NOMO-1 treated with DMSO at 0.1 percent for 48 hours (cell line): ENCODE measurements around the gene FGF14.
"Not testable (repeated sequence)": the region's sequence is repeated elsewhere in the genome, so short reads cannot be mapped to it uniquely, and the experiment has no call there.

Experiments used
- DNase-seq: peaks from one replicate; lab custom pipeline; 2025; ENCODE audit not compliant: unreplicated experiment; lab: John Stamatoyannopoulos, UW

FGF14 gene

DNA sequence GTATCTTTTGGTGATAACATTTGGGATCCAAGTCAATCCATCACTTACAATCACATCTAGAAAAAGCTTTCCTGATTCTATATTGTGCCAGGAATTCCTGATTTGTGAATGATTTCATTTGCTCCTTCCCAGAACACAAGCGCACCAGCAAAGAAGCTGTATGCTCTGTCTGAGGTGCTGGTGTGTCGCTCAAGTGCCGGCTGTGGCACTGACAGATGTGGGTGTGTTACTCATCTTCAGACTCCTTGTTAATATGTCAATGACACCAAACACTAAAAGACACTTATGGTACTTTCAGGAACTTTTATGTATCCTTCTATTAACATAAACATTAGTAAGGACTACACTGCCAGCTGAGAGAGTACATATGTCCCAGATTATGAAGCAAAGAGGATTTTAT, 520.3 kb downstream of the FGF14 start:
- no peak for DNase-seq

DNA sequence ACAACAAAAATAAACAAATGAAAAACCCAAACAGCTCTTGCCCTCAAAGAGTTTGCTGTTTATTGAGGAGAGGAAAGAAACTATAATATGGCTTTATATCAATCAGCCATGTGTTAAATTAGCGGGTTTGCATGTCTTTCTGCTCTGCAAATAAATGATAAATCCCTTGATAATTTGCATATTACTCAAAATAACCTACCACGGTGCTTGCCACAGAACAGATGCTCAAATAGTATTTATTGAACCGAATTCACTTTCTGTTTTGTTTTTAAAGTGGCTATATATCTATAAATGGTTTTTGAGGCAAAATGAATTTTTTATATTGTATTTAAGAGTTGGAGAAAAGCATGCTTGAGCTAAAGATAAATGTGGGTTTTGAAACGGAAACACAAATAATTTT, 521.3 kb downstream of the FGF14 start:
- DNase-seq: no peak

DNA sequence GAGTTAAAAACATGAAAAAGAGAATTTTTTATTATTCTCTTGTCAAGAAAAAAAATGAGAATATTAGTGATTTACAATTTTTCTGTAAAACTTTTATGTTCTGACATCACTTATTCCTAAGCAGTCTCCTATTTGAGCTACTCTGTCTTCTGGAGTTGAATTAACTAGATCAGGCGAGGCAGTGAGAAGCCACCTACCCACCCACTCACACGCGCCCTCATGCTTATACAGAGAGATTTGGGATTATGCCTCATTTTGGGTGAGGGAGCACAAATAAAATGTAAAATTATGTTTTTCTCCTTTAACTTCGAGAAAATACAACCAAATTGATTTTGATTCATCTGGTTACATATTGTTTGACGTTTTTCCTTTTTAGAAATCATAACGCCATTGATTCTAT, 524.9 kb downstream of the FGF14 start:
- no peak for DNase-seq

DNA sequence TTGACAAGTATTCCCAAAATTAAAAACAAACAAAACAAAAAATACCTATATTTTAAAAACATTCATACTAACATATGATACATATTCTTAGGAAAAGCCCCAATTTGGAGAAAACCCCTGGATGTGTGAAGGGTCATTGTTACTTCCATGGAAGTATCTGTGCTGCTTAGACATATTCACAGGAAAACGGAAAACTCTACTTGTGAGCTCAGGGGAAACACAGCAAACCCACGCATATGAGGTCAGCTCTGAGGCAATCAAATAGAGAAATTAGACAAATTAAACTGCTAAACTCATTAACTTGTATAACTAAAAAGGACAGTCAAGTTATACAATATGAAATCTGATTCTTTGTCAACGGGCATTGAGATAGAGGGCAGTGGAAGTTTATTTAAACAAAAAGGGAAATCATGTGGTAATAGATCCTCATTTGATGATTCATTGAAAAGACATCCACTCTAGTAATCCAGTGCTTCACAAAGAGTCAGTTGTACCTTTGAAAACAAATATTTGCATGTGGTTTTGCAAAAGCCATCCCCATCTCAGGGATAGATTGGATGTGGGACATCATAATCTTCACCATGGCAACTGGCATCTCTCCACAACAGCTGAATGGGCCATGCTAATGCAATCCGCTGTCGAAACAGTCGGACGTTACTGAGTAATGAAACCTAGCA, 526.0 kb downstream of the FGF14 start:
- DNase-seq: no peak

DNA sequence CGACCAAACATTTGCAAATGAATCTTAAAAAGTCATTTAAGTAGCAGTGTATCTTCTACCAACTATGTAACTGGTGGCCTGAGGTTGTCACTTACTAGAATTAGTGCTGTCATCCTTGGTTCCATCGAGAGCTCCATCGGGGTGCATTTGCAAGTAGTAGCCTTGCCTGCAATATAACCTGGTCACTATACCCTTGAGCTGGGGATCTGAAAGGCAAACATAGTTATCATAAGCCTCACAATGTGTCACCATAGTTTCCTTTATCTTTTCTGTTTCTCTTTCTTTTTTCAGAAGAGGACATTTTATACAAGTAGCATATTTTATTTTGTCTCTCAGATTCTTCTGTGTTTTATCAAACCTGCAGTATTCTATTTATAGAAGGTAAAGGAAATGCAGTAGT, 526.8 kb downstream of the FGF14 start:
- DNase-seq: no peak

DNA sequence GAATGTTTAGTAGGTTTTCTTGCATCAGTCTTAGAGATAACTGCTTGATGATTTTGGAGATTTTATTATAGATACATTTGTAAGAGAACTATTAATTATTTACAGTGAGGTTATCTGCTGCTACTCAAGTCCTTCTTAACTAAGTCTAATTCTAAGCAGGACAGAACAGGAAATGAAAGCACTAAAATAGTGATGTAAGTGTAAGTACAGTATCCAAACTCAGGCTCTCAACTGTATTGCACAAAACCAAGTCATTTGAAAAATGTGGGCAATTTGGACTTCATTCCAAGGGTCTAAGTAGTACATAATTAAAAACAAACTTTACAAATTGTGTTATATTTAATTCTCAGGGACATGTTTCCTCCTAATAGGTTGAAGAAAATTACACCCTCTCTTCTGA, 532.3 kb downstream of the FGF14 start:
- DNase-seq: no peak

DNA sequence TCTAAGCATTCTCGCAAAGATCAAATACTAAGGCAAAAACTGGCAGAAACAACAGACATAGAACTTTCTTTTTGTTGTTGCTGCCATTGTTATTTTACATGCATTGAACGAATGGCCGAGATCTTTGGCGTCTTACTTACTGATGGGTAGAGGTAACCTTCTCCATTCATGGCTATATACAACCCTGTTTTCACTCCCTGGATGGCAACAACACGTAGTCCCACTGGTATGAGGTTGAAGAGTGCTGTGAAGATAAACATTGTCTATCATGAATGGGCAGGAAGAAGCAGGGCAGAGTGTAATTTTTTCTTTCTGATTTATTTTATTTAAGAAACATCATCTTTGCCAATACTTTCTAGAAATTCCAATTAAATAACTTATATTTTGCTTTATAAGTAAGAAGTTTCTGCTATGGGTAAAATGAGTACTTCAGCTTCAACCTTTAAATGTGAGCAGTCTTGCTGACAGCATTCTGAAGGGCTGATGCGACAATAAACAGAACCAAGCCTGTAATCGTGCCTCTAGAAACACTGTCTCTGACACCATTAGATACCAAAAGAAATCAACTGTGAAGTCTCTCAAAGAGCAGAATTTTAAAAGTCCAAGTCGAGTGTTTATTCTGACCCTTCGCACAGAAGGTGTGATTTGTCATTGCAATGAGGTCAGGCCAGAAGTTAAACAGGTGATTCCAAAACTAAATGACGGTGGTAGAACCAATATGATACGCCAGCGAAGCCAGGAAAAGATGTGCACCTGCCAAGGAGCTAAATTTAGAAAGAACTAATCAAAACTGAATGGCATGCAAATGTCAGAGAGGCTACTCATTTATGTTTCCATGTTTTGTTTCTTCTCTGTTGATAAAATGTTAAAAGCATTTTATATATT, 533.0 kb downstream of the FGF14 start:
- no peak for DNase-seq

DNA sequence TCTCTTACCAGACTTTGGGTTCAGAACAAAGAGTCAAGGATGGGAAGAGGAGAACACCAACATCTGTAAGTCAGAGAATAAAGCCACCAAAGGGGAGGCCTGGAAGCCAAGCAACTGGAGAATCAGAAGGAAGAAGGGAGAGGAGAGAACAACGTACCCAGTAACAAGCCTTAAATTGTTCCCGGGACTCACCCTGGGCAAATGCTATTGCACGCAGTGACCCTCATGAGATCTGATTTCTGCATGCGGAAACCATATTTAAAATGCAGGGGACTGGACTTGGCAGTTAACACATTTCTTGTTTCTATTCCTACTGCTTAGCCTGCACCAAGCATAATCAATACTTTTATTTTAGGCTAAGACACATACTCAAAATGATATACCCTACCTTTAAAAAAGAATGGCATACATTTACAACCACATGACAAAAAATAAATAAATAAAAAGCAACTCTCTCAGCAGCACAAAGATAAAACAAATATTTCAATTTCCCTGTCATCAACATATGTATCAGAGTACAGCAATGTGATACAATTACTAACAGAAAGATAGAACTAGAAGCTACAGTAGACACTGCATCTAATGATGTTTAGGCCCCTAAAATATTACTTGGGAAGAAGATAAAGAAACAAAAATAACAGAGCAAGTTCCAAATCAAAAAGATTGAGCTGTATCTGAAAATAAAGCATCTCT, 534.8 kb downstream of the FGF14 start:
- DNase-seq: no peak

DNA sequence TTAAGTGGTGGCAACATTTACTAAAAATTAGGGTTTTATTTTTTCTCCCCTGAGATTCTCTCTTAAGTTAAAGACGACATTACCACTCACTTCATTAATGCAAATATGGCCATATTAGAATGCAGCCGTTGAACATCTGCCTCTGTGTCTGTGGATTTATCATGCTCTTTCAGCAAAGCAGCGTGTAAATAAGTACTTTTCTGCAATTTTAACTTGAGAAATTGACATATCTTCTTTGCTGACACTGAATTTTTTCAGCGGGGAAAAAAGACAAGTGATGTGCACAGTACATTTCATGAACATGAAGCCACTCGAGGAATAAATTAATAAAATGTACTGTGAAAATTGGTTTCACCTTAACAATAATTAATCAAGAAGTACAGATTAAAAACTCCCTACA, 543.0 kb downstream of the FGF14 start:
- no peak for DNase-seq

DNA sequence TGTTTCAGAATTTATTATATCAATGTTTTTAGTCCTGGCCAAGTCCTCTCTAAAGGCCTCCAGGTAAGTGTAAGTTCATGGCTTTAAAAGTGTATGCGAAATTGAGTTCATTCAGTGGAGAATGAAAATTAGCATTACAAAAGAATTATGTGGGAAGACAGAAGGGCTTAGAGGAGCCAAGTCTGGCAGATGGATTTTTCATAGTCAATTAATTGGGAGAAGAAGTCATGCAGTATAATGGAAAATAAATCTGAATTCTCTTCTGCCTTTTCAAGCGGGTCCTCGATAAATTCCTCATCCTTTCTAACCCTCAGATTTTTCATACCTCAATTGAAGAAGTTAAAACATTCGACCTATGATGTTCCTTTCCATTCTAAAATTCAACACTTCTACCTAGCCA, 555.1 kb downstream of the FGF14 start:
- no peak for DNase-seq

DNA sequence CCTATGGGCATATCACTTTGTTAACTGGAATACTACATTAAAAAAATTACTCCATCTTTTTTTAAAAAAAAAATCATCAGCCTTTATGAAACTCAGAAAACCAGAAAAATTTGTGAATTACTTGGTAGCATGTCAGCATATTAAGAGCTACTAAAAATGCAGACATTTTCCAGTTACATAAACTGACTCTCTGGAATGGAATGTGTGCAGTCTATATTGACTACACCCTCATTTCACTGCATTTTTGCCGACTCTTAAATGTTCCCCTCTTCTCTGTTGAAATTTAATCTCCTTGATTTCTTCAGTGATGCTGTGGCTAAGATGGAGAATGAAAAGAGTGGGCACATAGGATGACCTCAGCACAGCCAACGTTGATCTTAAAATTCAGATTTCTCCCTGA, 555.6 kb downstream of the FGF14 start:
- DNase-seq: no peak

DNA sequence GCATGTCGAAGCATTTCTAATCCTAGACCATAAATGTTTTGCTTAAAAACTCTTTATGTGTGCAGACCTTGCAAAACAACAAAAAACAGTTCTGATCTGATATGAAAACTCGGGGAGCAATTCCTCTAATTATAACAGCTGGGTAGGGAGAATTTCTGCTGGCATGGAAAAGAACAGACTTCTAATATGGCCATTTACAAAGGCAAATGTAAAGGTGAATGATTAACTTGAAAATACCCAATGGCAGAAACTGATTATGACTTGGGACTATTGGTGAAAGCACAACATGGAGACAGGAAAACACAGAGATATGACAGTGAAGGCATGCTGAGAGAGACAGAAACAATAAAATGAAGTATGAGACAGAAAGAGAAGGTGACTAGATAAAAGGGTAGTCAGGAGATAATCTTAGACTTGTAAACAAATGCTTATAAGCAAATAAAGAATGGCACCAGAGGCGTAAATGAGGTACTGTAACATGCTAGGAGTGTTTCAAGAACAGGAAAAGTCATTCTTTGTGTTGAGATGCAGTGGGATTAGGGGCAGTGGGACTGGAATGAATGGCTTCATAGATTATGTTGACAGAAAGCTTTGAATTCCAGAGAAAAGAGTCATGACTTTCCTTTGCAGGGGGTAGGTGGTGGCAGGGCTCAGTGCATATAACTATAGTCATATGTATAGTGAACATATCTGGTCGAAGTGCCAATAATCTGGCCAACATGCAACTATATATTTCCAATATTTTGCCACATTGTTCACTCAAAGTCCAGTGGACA, 556.4 kb downstream of the FGF14 start:
- DNase-seq: no peak

DNA sequence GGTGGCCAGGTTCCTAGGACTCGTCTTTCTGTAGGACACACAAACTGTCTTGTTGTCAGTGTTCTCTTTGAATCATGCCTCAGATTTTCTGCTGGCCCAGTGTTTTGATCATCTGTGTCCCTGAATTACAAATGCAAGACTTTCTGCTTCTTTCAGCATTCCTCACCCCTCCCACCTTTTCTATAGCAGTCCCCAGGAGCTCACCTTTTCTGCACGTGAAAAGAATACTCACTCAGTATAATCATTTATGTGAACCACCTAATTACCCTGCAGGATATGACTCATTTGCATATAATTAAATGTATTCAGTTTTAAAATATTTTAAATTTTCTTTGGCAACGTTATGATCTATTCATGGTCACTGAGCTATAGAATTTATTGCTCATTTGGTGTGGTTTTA, 560.1 kb downstream of the FGF14 start:
- no peak for DNase-seq

DNA sequence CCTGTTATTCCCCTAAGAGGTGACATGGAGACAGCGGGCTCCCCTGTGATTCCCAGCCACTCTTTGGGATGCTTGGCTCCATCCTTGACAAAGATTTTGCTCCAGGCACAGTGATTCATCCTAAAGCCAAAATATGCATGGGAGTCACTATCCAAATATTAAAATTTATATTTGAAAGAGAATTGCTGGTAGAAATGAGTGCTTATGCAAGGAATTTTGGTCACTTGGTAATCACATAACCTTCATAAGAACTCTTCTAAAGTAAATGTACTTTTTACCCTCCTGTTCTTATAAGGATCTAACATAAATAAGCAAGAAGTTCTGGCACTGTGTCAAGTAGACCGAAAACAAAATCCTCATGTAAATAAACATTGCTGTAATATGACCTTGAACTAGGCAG, 563.5 kb downstream of the FGF14 start:
- no peak for DNase-seq

DNA sequence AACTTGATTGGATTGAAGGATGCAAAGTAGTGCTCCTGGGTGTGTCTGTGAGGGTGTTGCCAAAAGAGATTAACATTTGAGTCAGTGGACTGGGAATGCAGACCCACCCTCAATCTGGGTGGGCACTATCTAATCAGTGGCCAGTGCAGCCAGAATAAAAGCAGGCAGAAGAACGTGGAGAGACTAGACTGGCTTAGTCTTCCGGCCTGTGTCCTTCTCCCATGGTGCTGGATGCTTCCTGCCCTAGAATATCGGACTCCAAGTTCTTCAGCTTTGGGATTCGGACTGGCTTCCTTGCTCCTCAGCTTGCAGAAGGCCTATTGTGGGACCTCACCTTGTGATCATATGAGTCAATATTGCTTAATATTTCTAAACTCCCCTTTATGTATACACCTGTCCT, 564.1 kb downstream of the FGF14 start:
- DNase-seq: not testable (repeated sequence)

DNA sequence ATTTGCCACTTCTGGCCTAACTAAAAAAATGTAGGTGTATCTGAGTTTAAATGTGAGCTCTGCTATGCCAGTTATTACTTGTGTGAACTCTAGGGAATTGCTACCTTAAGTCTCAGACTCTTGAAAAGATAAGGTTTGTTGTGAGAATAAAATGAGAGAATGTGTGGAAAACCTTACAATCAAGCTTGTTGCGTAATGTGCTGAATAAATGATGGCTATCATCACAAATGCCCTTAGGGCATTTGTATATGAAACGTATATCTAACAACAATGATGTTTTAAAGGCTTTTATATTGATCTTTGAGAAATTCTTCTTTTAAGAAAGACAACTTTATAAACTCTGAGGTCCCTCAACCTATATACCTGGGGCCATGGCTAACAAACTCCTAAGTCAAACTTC, 564.6 kb downstream of the FGF14 start:
- no peak for DNase-seq

DNA sequence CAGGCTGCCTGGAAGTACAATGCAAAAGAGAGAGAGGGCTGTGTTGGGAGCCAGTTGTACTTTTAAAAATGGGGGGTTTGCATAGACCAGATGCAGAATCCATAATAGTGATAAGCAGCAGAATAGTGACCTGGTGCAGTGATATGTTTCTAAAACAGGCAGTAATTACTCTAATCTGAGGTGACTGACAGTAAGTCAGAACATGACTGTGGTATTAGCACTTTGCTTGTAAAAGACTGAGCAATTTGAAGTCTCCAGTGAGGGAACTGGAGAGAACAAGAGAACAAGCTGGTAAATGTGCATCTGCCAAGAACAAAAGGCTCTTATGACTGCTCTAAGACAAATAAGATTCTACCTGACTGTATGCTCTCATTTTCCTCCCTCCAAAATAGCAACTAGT, 565.9 kb downstream of the FGF14 start:
- DNase-seq: no peak

DNA sequence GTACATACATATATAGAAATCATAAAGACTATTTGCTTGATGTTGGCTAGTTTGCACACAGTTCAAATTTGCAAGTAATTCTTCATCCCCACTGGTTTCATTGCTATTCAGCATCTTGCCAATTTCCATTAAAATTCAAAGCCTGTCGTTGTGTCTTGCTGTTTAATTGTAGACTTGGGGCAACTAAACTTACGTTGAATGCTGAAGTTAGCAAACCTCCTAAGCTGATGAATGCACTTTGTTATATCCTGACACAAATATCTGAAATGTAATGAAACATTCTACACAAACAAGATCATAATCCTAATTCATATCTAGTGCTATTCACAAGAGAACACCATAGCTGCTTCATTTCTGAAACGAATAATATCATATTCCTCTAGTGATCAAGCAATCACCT, 568.2 kb downstream of the FGF14 start:
- DNase-seq: no peak

DNA sequence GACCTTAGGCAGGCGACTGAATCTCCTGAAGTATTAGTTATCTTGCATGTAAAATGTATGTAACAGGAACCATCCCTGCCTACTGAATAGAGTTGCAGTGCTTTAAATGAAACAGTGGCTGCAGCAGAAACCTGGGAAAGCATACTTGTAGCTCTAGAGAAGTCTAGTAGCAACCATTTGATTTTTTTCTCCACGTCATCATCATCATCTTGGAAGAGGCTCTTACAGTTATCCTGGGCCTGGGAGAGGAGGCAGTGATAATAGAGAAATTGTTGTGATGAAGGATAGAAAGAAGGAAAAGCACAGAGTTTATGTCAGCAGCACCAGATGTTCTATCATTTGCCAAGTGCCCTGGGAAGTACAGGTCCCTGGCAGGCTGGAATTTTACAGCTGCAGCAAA, 571.8 kb downstream of the FGF14 start:
- no peak for DNase-seq

DNA sequence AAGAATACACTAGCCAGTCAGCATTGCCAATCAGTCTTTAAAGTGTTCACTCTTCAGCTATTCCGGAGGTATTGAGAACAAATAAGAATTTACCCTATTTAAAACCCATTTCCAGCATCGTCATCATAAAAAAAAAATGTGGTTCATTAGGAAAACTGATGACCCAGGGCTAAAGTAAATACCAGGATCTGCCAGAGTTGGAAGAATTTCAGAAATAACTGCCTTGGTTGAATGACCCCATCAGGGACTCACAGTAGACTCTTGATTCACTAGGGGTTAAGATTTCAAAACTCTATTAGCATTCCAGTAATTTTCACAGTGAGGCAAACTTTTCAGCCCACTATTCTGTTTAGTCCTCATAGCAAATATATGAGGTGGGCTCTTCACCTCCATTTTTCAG, 572.4 kb downstream of the FGF14 start:
- DNase-seq: no peak

DNA sequence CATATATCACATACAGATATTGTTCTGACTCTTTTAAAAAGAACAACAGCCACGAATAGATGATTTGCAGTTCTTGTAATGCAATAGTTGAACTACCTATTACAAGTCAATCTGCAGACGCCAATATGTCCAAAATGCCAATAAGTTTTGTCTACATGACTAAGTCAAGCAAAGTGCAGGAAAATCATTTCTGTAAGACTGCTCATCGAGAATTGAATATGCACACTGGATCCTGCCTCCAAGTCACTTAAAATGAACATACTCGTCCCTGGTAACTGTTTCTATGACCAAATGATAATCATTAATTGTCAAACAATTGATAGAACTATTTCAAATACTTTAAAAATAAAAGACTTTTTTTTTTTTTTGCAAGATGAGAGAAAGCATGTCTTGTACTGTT, 573.7 kb downstream of the FGF14 start:
- no peak for DNase-seq
